ENCODE data around the gene PLCB2. TPM values are rescaled to one million over a fixed set of nuclear protein-coding genes. Genes with fewer than 3 reads are reported as not detected.

The PLCB2 gene
- total RNA-seq, 1 experiment from 2014 or later = 4.3 TPM

- Histone ChIP-seq H3K36me3 (ENCODE audit: insufficient read depth, low read length) (no peaks in the 10 kb centered on the region), H3K9me2 (replicated peaks; ENCODE audit: insufficient read depth, low read length) (no peaks in the 10 kb centered on the region), H3K27ac (ENCODE audit: low read length) (no peak overlapping the region), H3K27me3 (ENCODE audit: low read length) (no peaks in the 10 kb centered on the region), H3K9ac (ENCODE audit: low read length) (no peak overlapping the region), H3K4me1 (ENCODE audit: low read length) (no peaks in the 10 kb centered on the region), H2AFZ (ENCODE audit: low read length) (no peak overlapping the region), H3K4me3 (ENCODE audit: low read length) (no peak overlapping the region), H3K9me3 (ENCODE audit: low read length) (no peaks in the 10 kb centered on the region), H3K4me2 (ENCODE audit: low read depth, low read length, poor library complexity, severe bottlenecking) (no peak overlapping the region), H4K20me1 (ENCODE audit: insufficient read depth, low read depth, low read length) (no peaks in the 10 kb centered on the region), H3K79me2 (ENCODE audit: low read length) (no peaks in the 10 kb centered on the region)
- DNase-seq = no peak
These were observed 40.9 kb downstream of the PLCB2 start for GRCh38 chr15:40266828-40267304.

DNA sequence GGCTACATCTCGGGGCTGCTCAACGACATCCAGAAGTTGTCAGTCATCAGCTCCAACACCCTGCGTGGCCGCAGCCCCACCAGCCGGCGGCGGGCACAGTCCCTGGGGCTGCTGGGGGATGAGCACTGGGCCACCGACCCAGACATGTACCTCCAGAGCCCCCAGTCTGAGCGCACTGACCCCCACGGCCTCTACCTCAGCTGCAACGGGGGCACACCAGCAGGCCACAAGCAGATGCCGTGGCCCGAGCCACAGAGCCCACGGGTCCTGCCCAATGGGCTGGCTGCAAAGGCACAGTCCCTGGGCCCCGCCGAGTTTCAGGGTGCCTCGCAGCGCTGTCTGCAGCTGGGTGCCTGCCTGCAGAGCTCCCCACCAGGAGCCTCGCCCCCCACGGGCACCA is 41.9 kb downstream of the PLCB2 start:
- H3K36me3 ChIP-seq (ENCODE audit: insufficient read depth, low read length) = no peaks in the 10 kb centered on the region

DNA sequence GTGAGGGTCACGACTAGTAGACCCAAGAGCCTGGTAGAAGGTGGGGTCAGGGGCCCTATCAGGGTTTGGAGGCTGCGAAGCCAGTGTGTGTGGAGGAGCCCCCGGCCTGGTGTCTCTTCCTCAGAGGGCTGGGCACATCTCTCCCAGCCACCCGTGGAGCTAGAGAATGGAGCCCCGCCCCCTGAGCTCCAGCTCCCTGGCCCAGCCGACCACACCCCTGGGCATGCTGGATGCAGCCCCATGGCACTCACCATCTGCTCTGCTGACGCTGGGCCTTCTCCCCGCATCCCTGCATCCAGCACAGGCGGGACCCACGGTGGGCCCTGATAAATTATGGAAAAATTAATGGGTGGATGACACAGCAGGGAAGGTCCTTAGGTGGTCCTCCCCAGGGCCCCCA is 42.4 kb downstream of the PLCB2 start:
- Histone ChIP-seq H4K20me1 (ENCODE audit: insufficient read depth, low read depth, low read length) (no peaks in the 10 kb centered on the region), H3K4me2 (ENCODE audit: low read depth, low read length, poor library complexity, severe bottlenecking) (no peak overlapping the region), H3K4me1 (ENCODE audit: low read length) (no peaks in the 10 kb centered on the region), H3K27me3 (ENCODE audit: low read length) (no peaks in the 10 kb centered on the region), H2AFZ (ENCODE audit: low read length) (no peak overlapping the region), H3K9me3 (ENCODE audit: low read length) (no peaks in the 10 kb centered on the region), H3K9me2 (replicated peaks; ENCODE audit: insufficient read depth, low read length) (no peaks in the 10 kb centered on the region), H3K4me3 (ENCODE audit: low read length) (no peak overlapping the region), H3K36me3 (ENCODE audit: insufficient read depth, low read length) (no peaks in the 10 kb centered on the region), H3K79me2 (ENCODE audit: low read length) (no peaks in the 10 kb centered on the region), H3K9ac (ENCODE audit: low read length) (no peak overlapping the region), H3K27ac (ENCODE audit: low read length) (no peak overlapping the region)
- no peak for DNase-seq

More for the DNA sequence above, 41.9 kb downstream of the PLCB2 start:
- H3K4me2 ChIP-seq (ENCODE audit: low read depth, low read length, poor library complexity, severe bottlenecking) = no peak overlapping the region
- H3K4me1 ChIP-seq (ENCODE audit: low read length) = no peaks in the 10 kb centered on the region
- H4K20me1 ChIP-seq (ENCODE audit: insufficient read depth, low read depth, low read length) = no peaks in the 10 kb centered on the region
- no peaks in the 10 kb centered on the region for H3K9me3 ChIP-seq (ENCODE audit: low read length)
- no peaks in the 10 kb centered on the region for H3K27me3 ChIP-seq (ENCODE audit: low read length)
- H3K27ac ChIP-seq (ENCODE audit: low read length) = no peak overlapping the region
- H2AFZ ChIP-seq (ENCODE audit: low read length) = no peak overlapping the region
- H3K4me3 ChIP-seq (ENCODE audit: low read length) = no peak overlapping the region
- H3K9ac ChIP-seq (ENCODE audit: low read length) = no peak overlapping the region
- H3K9me2 ChIP-seq (replicated peaks; ENCODE audit: insufficient read depth, low read length) = no peaks in the 10 kb centered on the region
- no peak for DNase-seq
- H3K79me2 ChIP-seq (ENCODE audit: low read length) = no peaks in the 10 kb centered on the region

DNA sequence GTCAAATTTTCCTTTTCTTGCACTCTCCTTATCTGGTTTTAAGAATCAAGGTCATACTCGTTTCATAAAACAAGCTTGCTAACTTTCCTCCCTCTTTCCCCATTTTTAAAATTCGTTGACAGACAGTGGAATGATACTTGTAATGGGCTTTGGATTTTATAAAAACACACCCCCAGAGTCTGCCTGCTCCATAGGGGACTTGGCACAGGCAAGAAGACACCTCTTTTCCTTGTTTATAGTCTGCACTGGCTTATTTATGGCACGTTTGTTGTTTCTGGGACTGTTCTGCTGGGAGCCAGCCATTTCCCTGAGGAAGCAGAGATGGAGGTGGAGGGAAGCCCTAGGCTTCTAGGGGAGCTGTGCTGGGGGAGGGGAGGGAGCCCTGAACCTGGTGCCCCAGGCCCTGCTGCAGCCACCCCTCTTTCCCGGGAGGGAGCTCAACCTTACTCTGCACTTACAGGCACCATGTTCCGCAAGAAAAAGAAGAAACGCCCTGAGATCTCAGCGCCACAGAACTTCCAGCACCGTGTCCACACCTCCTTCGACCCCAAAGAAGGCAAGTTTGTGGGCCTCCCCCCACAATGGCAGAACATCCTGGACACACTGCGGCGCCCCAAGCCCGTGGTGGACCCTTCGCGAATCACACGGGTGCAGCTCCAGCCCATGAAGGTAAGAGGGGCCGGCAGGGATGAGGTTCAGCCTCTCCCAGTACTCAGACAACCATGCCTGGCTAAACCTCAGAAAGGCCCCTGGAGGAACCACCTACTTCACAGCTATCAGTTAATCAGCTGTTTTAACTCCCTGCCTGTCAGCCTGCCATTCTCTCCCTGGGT is 43.2 kb downstream of the PLCB2 start:
- Histone ChIP-seq H3K27me3 (ENCODE audit: low read length) (no peaks in the 10 kb centered on the region), H4K20me1 (ENCODE audit: insufficient read depth, low read depth, low read length) (no peaks in the 10 kb centered on the region), H3K9me3 (ENCODE audit: low read length) (no peaks in the 10 kb centered on the region), H3K79me2 (ENCODE audit: low read length) (no peaks in the 10 kb centered on the region), H3K4me3 (ENCODE audit: low read length) (no peak overlapping the region), H2AFZ (ENCODE audit: low read length) (no peak overlapping the region), H3K36me3 (ENCODE audit: insufficient read depth, low read length) (no peaks in the 10 kb centered on the region), H3K9ac (ENCODE audit: low read length) (no peak overlapping the region), H3K27ac (ENCODE audit: low read length) (no peak overlapping the region), H3K9me2 (replicated peaks; ENCODE audit: insufficient read depth, low read length) (no peaks in the 10 kb centered on the region), H3K4me2 (ENCODE audit: low read depth, low read length, poor library complexity, severe bottlenecking) (no peak overlapping the region), H3K4me1 (ENCODE audit: low read length) (no peaks in the 10 kb centered on the region)
- no peak for DNase-seq

GRCh38 chr15:40263024-40263754 is 44.5 kb downstream of the PLCB2 start:
- Histone ChIP-seq H3K4me1 (ENCODE audit: low read length) (no peaks in the 10 kb centered on the region), H3K27me3 (ENCODE audit: low read length) (no peaks in the 10 kb centered on the region), H3K9me2 (replicated peaks; ENCODE audit: insufficient read depth, low read length) (no peaks in the 10 kb centered on the region), H3K4me2 (ENCODE audit: low read depth, low read length, poor library complexity, severe bottlenecking) (no peak overlapping the region), H4K20me1 (ENCODE audit: insufficient read depth, low read depth, low read length) (no peaks in the 10 kb centered on the region), H3K9ac (ENCODE audit: low read length) (no peak overlapping the region), H3K9me3 (ENCODE audit: low read length) (no peaks in the 10 kb centered on the region), H2AFZ (ENCODE audit: low read length) (no peak overlapping the region), H3K79me2 (ENCODE audit: low read length) (no peaks in the 10 kb centered on the region), H3K4me3 (ENCODE audit: low read length) (no peak overlapping the region), H3K36me3 (ENCODE audit: insufficient read depth, low read length) (no peaks in the 10 kb centered on the region), H3K27ac (ENCODE audit: low read length) (no peak overlapping the region)
- DNase-seq = no peak

DNA sequence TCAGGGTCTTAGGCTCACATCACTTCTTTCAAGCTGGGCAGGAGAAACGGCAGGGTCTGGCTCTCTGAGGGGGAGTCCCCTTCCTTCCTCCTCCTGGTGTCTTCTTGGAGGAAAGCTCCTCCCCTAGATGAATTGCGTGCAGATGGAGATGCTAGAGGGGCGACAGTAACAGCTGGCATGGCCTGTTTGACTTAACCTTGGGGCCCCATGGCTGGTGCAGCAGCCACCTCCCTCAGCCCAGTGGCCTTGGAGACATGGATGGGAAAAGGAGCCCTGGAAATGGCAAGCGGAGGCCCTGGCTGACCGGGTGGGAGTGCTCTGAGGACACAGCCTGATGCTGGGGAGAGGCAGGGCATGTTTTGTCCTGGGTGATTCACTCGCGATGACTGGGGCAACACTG is 48.7 kb downstream of the PLCB2 start:
- Histone ChIP-seq H3K36me3 (ENCODE audit: insufficient read depth, low read length) (no peaks in the 10 kb centered on the region), H3K27ac (ENCODE audit: low read length) (no peak overlapping the region), H3K9ac (ENCODE audit: low read length) (no peak overlapping the region), H3K4me3 (ENCODE audit: low read length) (no peak overlapping the region), H3K4me2 (ENCODE audit: low read depth, low read length, poor library complexity, severe bottlenecking) (no peak overlapping the region), H4K20me1 (ENCODE audit: insufficient read depth, low read depth, low read length) (no peaks in the 10 kb centered on the region), H3K4me1 (ENCODE audit: low read length) (no peaks in the 10 kb centered on the region), H2AFZ (ENCODE audit: low read length) (no peak overlapping the region), H3K9me3 (ENCODE audit: low read length) (no peaks in the 10 kb centered on the region), H3K27me3 (ENCODE audit: low read length) (no peaks in the 10 kb centered on the region), H3K79me2 (ENCODE audit: low read length) (no peaks in the 10 kb centered on the region), H3K9me2 (replicated peaks; ENCODE audit: insufficient read depth, low read length) (no peaks in the 10 kb centered on the region)
- DNase-seq = no peak

- Histone ChIP-seq H3K4me1 (ENCODE audit: low read length) (no peaks in the 10 kb centered on the region), H3K9me2 (replicated peaks; ENCODE audit: insufficient read depth, low read length) (no peaks in the 10 kb centered on the region), H3K9me3 (ENCODE audit: low read length) (no peaks in the 10 kb centered on the region), H3K27me3 (ENCODE audit: low read length) (no peaks in the 10 kb centered on the region), H3K4me2 (ENCODE audit: low read depth, low read length, poor library complexity, severe bottlenecking) (no peak overlapping the region), H3K4me3 (ENCODE audit: low read length) (no peak overlapping the region), H3K36me3 (ENCODE audit: insufficient read depth, low read length) (no peaks in the 10 kb centered on the region), H4K20me1 (ENCODE audit: insufficient read depth, low read depth, low read length) (no peaks in the 10 kb centered on the region), H3K27ac (ENCODE audit: low read length) (no peak overlapping the region), H3K9ac (ENCODE audit: low read length) (no peak overlapping the region), H3K79me2 (ENCODE audit: low read length) (no peaks in the 10 kb centered on the region), H2AFZ (ENCODE audit: low read length) (no peak overlapping the region)
- DNase-seq = no peak
These were observed 49.2 kb downstream of the PLCB2 start for GRCh38 chr15:40258544-40258943.

DNA sequence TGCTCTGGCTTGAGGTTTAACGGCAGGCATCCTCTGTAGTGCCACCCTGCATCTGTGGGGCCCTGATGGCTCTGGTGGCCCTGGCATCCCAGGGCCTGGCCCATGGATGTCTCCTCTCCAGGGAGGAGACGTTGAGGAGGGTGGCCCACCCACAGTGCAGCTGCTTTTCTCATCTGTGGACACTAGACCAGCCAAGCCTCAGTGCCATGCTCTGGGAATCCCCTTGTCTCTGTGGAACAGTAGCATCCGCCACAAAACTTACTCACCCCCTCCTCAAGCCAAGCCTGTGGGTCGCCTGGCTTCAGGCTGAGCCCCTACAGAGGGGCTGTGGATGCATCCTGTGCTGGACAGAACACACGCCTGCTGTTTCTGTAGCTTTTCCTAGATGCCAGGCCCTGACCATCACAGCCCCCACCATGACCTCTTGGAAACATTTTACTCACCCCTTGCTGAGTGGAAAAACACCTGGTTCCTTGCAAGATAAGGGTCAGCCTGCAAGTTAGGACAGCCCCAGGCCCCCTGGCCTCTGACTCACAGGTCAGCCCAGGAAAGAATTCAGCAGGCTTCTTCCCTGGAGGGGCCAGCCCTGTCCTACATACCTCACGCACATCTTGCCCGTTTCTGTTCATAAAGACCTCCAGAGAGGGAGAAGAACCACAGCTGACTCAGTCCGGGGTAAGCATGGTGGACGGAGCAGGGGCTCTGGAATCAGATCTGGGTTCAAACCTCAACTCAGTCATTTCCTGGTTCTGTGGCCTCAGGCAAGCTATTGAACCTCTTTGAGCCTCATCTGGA is 49.9 kb downstream of the PLCB2 start:
- H3K4me3 ChIP-seq (ENCODE audit: low read length) = no peak overlapping the region
- H3K9me3 ChIP-seq (ENCODE audit: low read length) = no peaks in the 10 kb centered on the region
- no peak overlapping the region for H3K9ac ChIP-seq (ENCODE audit: low read length)
- no peaks in the 10 kb centered on the region for H3K27me3 ChIP-seq (ENCODE audit: low read length)
- H3K36me3 ChIP-seq (ENCODE audit: insufficient read depth, low read length) = no peaks in the 10 kb centered on the region
- H3K9me2 ChIP-seq (replicated peaks; ENCODE audit: insufficient read depth, low read length) = no peaks in the 10 kb centered on the region
- no peak overlapping the region for H3K27ac ChIP-seq (ENCODE audit: low read length)
- no peak for DNase-seq
- H3K4me2 ChIP-seq (ENCODE audit: low read depth, low read length, poor library complexity, severe bottlenecking) = no peak overlapping the region
- no peaks in the 10 kb centered on the region for H4K20me1 ChIP-seq (ENCODE audit: insufficient read depth, low read depth, low read length)
- no peaks in the 10 kb centered on the region for H3K4me1 ChIP-seq (ENCODE audit: low read length)
- H2AFZ ChIP-seq (ENCODE audit: low read length) = no peak overlapping the region
- no peaks in the 10 kb centered on the region for H3K79me2 ChIP-seq (ENCODE audit: low read length)

All from Karpas-422 (cell line).